HepG2 (cell line): ENCODE measurements around the gene RPS19. TPM values are rescaled to one million over a fixed set of nuclear protein-coding genes. Genes with fewer than 3 reads are reported as not detected.

ENCODE experiments used
- HDAC2 ChIP-seq: sonication (generic); formaldehyde crosslinking; IDR thresholded peaks from 2 replicates; pipeline ENCODE4 v1.4.0; 2020; ENCODE audit warnings: missing genetic modification reagents
- ISX ChIP-seq: sonication (generic); formaldehyde crosslinking; conservative IDR thresholded peaks from 2 replicates; pipeline ENCODE4 v1.5.0; 2020; ENCODE audit warnings: missing genetic modification reagents
- JUND ChIP-seq: sonication (generic); formaldehyde crosslinking; IDR thresholded peaks from 2 replicates; pipeline ENCODE4 v1.8.0; 2022; ENCODE audit warnings: mild to moderate bottlenecking, missing genetic modification reagents
- KLF16 ChIP-seq, 2 experiments: sonication (generic) in 1 of 2; formaldehyde crosslinking in 1 of 2; IDR thresholded peaks; 2 replicates each; pipeline versions ENCODE4 v1.6.1 to v1.8.0; 2016 to 2023; ENCODE audit warnings: missing genetic modification reagents in 2 of 2, missing compliant biosample characterization in 1 of 2
- NBN ChIP-seq: fragments of 450-650 bp; conservative IDR thresholded peaks from 2 replicates; pipeline ENCODE4 v1.6.1; 2017
- RAD21 ChIP-seq: fragments of 450-650 bp; formaldehyde crosslinking; IDR thresholded peaks from 2 replicates; pipeline ENCODE4 v1.5.0; 2020; ENCODE audit warnings: mild to moderate bottlenecking
- RBM22 ChIP-seq: fragments of 200-400 bp; formaldehyde crosslinking; optimal IDR thresholded peaks from 2 replicates; pipeline ENCODE3; 2017; ENCODE audit warnings: mild to moderate bottlenecking, low read length, moderate library complexity
- RXRB ChIP-seq: IDR thresholded peaks from 2 replicates; pipeline ENCODE4 v1.6.1; 2016; ENCODE audit warnings: borderline replicate concordance, missing genetic modification reagents, missing compliant biosample characterization
- TARDBP ChIP-seq: sonication (generic); formaldehyde crosslinking; IDR thresholded peaks from 2 replicates; pipeline ENCODE4 v1.8.0; 2022; ENCODE audit warnings: mild to moderate bottlenecking, missing genetic modification reagents
- TCF7L2 ChIP-seq: IDR thresholded peaks from 2 replicates; pipeline ENCODE4 v1.6.1; 2011; ENCODE audit warnings: mild to moderate bottlenecking, low read depth, low read length, moderate library complexity
- ZBED4 ChIP-seq: sonication (generic); formaldehyde crosslinking; IDR thresholded peaks from 2 replicates; pipeline ENCODE4 v1.4.0; 2020; ENCODE audit warnings: missing genetic modification reagents, borderline replicate concordance
- ZBTB26 ChIP-seq: IDR thresholded peaks from 2 replicates; pipeline ENCODE4 v1.6.1; 2016; ENCODE audit warnings: missing compliant biosample characterization, missing genetic modification reagents, borderline replicate concordance
- ZBTB38 ChIP-seq: sonication (generic); formaldehyde crosslinking; IDR thresholded peaks from 2 replicates; pipeline ENCODE4 v1.5.1; 2020; ENCODE audit warnings: mild to moderate bottlenecking, missing genetic modification reagents
- ZIK1 ChIP-seq: sonication (generic); formaldehyde crosslinking; IDR thresholded peaks from 2 replicates; pipeline ENCODE4 v1.5.0; 2020; ENCODE audit warnings: mild to moderate bottlenecking, low read depth, missing genetic modification reagents, borderline replicate concordance
- ZNF253 ChIP-seq: sonication (generic); formaldehyde crosslinking; IDR thresholded peaks from 2 replicates; pipeline ENCODE4 v1.8.0; 2022; ENCODE audit warnings: mild to moderate bottlenecking, missing genetic modification reagents, borderline replicate concordance
- ZNF276 ChIP-seq: sonication (generic); formaldehyde crosslinking; IDR thresholded peaks from 2 replicates; pipeline ENCODE4 v1.4.0; 2020; ENCODE audit warnings: mild to moderate bottlenecking, low read depth, missing genetic modification reagents
- ZNF350 ChIP-seq: sonication (generic); formaldehyde crosslinking; IDR thresholded peaks from 2 replicates; pipeline ENCODE4 v1.4.0; 2020; ENCODE audit warnings: mild to moderate bottlenecking, low read depth, missing genetic modification reagents, borderline replicate concordance
- ZNF547 ChIP-seq: sonication (generic); formaldehyde crosslinking; IDR thresholded peaks from 2 replicates; pipeline ENCODE4 v1.5.1; 2020; ENCODE audit warnings: mild to moderate bottlenecking, missing genetic modification reagents
- ZNF605 ChIP-seq: sonication (generic); formaldehyde crosslinking; IDR thresholded peaks from 2 replicates; pipeline ENCODE4 v1.8.0; 2022; ENCODE audit warnings: mild to moderate bottlenecking, missing genetic modification reagents
- ZNF607 ChIP-seq: sonication (generic); formaldehyde crosslinking; IDR thresholded peaks from 2 replicates; pipeline ENCODE4 v1.5.1; 2020; ENCODE audit warnings: missing genetic modification reagents, mild to moderate bottlenecking, borderline replicate concordance
- ZSCAN5A ChIP-seq: sonication (generic); formaldehyde crosslinking; IDR thresholded peaks from 2 replicates; pipeline ENCODE4 v1.8.0; 2022; ENCODE audit warnings: mild to moderate bottlenecking, missing genetic modification reagents, borderline replicate concordance
- polyA plus RNA-seq, 8 experiments: library from polyadenylated mRNA; depleted of rRNA in 3 of 8; stranded (reverse) in 7 of 8; unstranded in 1 of 8; fragments of >200 nt; fragmentation: Illumina TruSeq in 4 of 8; extraction: Trizol in 4 of 8; gene quantifications; 2 replicates each; pipeline versions ENCODE4 v1.2.1 to v1.2.3, GENCODE V29; 2011 to 2016; ENCODE audit warnings: low read depth in 4 of 8, missing spikeins in 1 of 8, mixed read lengths in 1 of 8; ENCODE audit not compliant: insufficient read depth in 1 of 8
- total RNA-seq, 5 experiments: library from RNA; depleted of rRNA; stranded (reverse); fragments of >200 nt; fragmentation: Illumina TruSeq; extraction: Trizol; gene quantifications; 2 replicates each; pipeline ENCODE4 v1.2.3, GENCODE V29; 2016; ENCODE audit warnings: low read depth in 1 of 5

Gene RPS19
- total and polyA plus RNA-seq, 2 of the 13 experiments (the other 11 are each of a cell fraction or from before 2014, with no cell fraction given) = 1,983 to 4,758 TPM

- TF ChIP-seq ZNF607 = peak; percentile 74; the same call in 1 of the 2 replicates
- no peak; the same call in none of the 2 replicates for TF ChIP-seq ZNF276 (CRISPR knock-in tag)
- no peak; the same call in 1 of the 2 replicates for TF ChIP-seq ZBTB26 (CRISPR knock-in tag)
- no peak for TF ChIP-seq ISX
- TF ChIP-seq RAD21 (CRISPR knock-in tag) = no peak; the same call in none of the 2 replicates
- TF ChIP-seq HDAC2 = peak; percentile 59; the same call in 1 of the 2 replicates
- no peak for TF ChIP-seq NBN
- TF ChIP-seq ZSCAN5A (CRISPR knock-in tag) = peak; percentile 88; the same call in 1 of the 2 replicates
- peak; percentile 37; the same call in 1 of the 2 replicates for TF ChIP-seq ZBED4 (CRISPR knock-in tag)
- TF ChIP-seq ZNF547 (CRISPR knock-in tag) = 0 out of 2 replicates have a peak, but pooled peaks have one; percentile 23
- TF ChIP-seq RBM22 = peak; percentile 74
- TF ChIP-seq ZBTB38 (CRISPR knock-in tag) = peak; percentile 43
- peak; percentile 78; the same call in 1 of the 2 replicates for TF ChIP-seq ZNF605
- peak; percentile 48 for TF ChIP-seq RXRB
- peak; percentile 77; the same call in 1 of the 2 replicates for TF ChIP-seq TARDBP (CRISPR knock-in tag)
- no peak for TF ChIP-seq TCF7L2
- no peak for TF ChIP-seq ZIK1 (CRISPR knock-in tag)
- TF ChIP-seq JUND = no peak
- no peak; a peak in 1 of 4 replicates for TF ChIP-seq KLF16 (CRISPR knock-in tag; IDR thresholded peaks at IDR 0.05)
- no peak for TF ChIP-seq ZNF253 (CRISPR knock-in tag)
- TF ChIP-seq ZNF350 (CRISPR knock-in tag) = peak; percentile 71; the same call in 1 of the 2 replicates
These were observed at the start of gene RPS19 (continued) for GRCh38 chr19:41859618-41860418.
